NCI-H1092 (cell line): ENCODE data around the gene EIF1AX.
"Not testable (repeated sequence)": the region's sequence is repeated elsewhere in the genome, so short reads cannot be mapped to it uniquely, and the experiment has no call there.

Experiments used
- DNase-seq: peaks from one replicate; lab custom pipeline; 2025; lab: John Stamatoyannopoulos, UW

The EIF1AX gene

DNA sequence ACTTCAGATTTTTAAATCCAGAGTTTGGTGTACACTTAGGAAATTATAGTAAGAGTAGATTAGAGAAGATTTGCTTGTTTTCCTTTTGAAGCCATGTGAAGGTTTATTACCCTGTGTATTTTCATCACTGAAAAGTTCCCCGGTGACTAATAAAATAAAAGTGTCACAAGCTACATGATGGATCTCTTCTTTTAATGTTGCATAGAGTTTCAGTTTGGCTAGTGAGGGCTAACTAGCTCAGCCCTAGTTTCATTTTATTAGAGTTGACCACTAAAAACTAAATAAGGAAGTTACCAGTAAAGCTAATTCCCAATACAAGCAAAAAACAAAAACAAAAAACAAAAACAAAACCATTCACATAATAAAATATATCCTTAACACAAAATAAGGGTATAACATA, 14.8 kb downstream of the EIF1AX start:
- DNase-seq = not testable (repeated sequence)

DNA sequence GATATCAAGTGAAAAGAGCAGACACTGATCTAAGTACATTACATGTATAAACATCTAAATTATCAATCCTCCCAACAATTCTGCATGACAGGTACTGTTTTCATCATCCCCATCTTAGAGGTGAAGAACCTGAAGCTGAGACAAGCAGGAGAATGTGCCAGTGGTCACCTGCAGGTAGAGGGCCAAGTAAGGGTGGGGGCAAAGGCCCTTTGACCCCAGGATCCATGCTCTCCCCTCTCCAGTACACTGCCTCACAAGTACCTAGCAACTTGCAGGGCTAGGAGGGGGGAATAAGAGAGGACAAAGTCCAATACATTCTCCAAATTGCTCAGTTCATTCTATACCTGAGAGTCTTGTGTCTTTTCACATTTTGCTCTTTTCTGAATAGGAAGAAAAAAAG, 16.7 kb downstream of the EIF1AX start:
- no peak for DNase-seq

DNA sequence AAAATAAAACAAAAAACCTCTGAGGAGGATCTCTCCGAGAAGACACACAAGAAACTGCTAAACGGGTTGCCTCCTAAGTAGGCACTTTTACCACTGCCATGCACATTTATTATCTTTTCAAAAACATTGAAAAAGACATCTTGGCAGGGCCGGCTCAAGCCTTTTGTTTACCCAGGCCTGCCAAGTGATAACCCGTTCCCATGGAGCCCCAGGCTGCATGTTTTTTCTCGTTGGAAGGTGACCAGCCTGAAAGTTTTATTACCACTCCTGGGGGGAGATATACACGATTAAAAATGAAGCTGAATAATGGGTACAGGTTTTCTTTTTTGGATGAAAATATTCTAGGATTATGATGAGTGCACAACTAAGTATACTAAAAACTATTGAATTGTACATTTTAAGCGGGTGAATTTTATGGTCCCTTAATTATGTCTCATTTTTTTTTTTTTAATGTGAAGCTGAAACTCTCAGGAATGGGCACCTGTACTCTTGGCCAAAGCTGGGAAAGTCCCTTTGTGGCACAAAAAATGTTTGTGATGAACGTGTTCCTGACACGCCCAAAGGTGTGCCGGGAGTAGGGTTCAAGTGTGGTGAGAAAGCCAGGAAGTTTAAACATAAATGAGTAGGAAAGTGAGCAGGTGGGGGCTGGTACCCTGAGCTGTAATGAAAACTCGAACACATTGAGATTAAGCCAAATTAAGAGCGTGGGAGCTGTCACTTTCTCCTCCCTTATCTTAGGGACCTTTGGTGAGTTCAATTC, 23.4 kb downstream of the EIF1AX start:
- DNase-seq = no peak

DNA sequence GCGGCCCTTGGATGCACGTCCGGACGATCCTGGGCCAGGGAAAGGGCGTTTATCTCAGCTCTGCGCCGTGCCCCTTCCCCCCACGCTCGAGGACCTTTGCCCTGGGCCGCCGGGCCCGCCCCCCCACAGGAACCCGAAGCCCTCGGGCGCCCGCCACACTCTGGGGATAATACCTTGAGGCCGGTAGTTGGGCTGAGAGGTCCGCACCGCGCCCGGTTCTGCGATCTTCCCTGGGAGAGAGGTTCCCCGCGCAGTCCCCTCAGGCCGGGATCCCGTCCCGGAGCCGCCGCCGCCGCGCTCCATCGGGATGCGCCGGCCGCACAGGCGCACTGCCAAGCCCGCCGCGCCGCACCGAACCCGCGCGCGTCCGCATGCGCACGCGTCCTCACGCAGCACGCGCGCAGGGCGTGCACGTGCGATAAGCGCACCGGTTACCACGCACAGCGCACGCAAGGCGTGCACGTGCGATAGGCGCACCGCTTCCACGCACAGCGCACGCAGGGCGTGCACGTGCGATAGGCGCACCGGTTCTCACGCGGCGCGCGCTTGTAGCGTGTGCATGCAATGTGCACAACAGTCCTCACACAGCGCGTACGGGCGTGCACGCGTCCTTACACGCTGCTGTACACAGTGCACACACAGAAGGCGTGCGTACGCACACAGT, 24.9 kb downstream of the EIF1AX start, which contains the start of gene MAP7D2:
Gene MAP7D2, minus strand, starts transcription at position 331 of the 664 bp plus-strand sequence. Its CDS starts 28 bp downstream, at position 303.
- DNase-seq = no peak

DNA sequence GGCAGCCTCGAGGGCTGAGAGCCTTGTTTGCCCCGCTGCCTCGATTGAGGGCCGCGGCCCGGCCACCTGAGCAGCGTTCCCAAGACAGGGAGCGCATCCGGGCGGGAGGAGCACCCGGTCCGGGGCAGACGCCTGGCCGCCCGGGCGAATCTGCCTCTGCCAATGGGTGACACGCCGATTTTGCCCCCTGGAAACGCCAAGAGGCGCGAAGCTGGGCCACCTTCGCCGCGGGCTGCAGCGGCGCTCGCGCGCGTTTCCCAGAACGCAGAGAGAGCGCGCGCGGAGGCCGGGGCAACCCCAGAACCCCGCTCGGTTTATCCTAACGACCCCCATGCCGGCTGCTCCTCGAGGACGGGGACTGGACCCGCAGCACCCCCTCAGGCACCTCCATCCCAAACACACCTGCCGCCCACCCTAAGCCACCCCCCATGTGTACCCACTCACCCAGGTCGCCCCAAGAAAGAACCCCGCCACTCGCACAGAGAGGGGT, 25.5 kb downstream of the EIF1AX start:
- DNase-seq = peak; percentile 12

DNA sequence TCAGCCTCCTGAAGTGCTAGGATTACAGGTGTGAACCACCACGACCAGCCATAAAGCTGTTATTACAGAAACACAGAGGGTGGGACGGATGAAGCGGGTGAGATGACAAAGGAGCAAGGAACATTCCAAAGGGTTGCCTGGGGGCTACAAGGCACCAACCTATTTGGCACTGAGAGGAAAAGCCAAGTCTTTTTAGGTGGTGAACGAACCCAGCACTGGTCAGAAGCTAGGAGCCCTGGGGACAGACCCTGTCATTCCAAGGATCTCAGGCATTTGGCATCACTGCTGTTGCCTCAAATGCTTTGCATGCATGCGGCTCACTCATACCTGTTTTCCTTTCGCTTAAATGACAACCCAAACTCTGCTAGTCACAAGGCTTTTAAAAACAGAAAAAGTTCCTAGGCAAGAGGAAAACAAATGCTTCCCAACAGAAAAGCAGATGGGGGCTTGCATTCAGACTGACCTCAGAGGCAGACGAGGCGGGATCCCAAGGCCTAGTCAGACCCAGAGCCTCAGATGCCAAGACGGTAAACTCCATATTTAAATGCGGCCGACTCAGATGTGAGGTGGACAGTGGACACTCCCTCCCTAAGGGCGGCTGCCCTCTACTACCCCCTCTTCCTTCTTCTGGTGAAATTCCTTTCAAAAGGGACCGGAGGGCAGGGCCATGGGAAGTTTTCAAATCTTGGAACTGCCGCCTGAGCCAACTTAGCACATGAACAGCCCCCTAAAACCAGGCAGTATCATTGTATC, 29.4 kb downstream of the EIF1AX start:
- DNase-seq = no peak

DNA sequence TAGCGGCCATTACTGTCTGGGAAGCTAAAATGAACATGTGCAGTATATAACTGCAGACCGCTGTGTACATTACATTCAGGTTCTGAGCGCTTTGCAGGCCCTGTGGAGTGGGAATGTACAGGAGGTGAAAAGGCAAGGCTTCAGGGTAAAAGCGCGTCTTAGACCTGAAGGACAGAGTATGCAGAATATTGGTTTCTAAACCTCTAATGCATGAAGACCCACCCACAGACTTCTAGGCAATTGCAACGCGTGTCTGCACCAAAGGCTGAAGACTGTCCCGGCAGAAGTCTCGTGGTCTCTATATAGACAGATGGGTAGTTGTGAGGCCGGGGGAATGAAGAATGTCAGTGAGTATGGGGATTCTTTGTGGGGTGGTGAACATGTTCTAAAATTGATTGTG, 30.4 kb downstream of the EIF1AX start:
- no peak for DNase-seq

DNA sequence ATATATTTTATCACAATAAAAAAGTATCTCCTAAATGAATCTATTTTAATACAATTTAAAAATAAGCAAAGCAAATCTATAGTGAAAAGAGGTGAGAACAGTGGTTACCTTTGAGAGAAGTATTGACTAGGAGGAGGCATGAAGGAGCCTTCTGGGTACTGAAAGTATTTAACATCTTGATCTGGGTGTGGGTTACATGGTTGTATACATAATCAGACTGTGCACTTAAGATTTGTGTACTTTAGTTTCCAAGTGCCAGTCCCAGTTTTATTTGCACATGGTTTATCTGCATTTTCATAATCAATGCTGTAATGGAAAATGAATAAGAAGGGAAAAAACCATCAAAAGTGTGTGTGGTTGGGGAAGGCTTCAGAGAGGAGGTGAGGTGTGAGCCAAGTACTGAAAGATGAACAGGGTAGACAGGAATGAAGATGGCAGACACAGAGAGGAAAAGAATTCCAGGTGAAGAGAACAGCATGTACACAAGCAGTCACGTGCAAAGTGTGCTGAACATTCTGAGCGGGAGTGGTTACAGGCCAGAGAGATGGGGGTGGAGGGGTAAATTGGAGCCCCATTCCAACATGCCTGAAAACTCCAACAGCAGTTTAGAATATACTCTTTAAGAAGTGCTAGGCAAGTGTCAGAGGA, 39.6 kb downstream of the EIF1AX start:
- DNase-seq = no peak

DNA sequence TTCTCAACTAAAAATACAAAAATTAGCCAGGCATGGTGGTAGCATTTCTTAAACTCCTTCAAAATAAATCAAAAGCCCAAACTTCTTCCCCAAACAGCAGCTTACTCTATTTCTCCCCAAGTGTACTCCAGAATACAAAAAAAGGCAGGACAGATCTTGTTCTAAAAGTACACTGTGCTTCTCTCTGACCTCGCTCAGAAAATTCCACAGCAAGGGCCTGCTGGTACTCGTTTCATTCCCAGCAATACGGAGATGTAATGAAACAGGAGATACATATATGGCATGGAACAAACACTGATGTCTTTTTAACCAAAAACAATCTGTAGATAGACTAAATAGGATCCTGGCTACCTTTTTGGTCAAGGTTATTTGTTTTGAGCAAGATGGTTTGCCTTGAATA, 50.1 kb downstream of the EIF1AX start:
- DNase-seq = no peak

DNA sequence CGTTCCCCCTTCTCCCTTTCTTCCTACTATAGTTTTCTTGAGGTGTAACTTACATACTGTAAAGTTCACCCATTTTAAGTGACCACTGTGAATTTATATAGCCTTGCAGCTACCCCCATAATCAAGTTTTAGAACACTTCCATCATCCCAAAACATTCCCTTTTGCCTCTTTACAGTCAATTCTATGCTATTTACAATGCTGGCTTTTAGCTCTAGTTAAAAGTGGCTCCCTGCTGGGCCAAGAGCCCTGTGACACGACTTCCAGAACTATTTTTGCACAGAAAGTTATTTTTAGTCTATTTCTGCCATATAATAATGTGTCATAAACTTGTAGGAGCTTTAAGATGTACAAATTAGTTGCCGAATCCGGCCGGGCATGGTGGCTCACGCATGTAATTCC, 51.8 kb downstream of the EIF1AX start:
- no peak for DNase-seq

DNA sequence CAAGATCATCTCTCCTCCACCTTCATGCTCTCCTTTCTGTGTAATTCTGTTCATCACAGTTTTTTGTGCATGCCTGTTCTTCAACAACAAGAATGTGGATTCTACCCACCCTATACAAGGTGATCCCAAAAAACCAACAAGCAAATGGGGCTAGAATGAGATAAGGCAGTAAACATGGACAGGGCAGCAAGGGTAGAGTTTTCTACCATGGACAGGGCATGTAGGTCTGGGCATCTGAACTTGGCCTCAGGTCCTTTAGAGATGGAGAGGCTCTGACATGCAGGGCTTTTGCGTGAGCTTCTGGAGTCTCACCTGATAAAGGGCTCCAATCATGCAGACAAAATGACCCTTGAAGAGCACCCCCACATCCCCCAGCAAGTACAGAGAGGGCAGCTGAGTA, 61.4 kb downstream of the EIF1AX start:
- DNase-seq = no peak
